Measurements from ENCODE around the gene HDAC4.

HDAC4 gene

GRCh38 chr2:239253264-239253663 lies 147.6 kb downstream of the HDAC4 start:
- H3K4me3 ChIP-seq (ENCODE audit: low read depth in 1 of 2, low read length in 1 of 2) = peak overlapping the region; percentile 51 to 52
- H3K36me3 ChIP-seq = peaks cover 12% of the 10 kb centered on the region
- no peak for TF ChIP-seq CTCF (IDR thresholded peaks at IDR 0.05)
- H3K27ac ChIP-seq = peak overlapping the region; percentile 88
- H3K27me3 ChIP-seq = no peaks in the 10 kb centered on the region
- no peaks in the 10 kb centered on the region for H3K9me3 ChIP-seq
- H3K4me1 ChIP-seq (ENCODE audit: control insufficient read depth in 1 of 2, insufficient read depth in 1 of 2, low read depth in 1 of 2, low read length in 1 of 2) = peaks cover 90 to 92% of the 10 kb centered on the region in 2 experiments

- peak overlapping the region; percentile 51 to 52 for H3K4me3 ChIP-seq (ENCODE audit: low read depth in 1 of 2, low read length in 1 of 2)
- peaks cover 86 to 88% of the 10 kb centered on the region in 2 experiments for H3K4me1 ChIP-seq (ENCODE audit: control insufficient read depth in 1 of 2, insufficient read depth in 1 of 2, low read depth in 1 of 2, low read length in 1 of 2)
- peak overlapping the region; percentile 88 for H3K27ac ChIP-seq
- TF ChIP-seq CTCF (IDR thresholded peaks at IDR 0.05) = no peak
- peaks cover 13% of the 10 kb centered on the region for H3K36me3 ChIP-seq
- no peaks in the 10 kb centered on the region for H3K9me3 ChIP-seq
- no peaks in the 10 kb centered on the region for H3K27me3 ChIP-seq
Observed at GRCh38 chr2:239252801-239253200, 148.0 kb downstream of the HDAC4 start.

- peak overlapping the region; percentile 88 for H3K27ac ChIP-seq
- H3K27me3 ChIP-seq = no peaks in the 10 kb centered on the region
- H3K9me3 ChIP-seq = no peaks in the 10 kb centered on the region
- H3K4me1 ChIP-seq (ENCODE audit: control insufficient read depth in 1 of 2, insufficient read depth in 1 of 2, low read depth in 1 of 2, low read length in 1 of 2) = peaks cover 82 to 83% of the 10 kb centered on the region in 2 experiments
- no peak for TF ChIP-seq CTCF (IDR thresholded peaks at IDR 0.05)
- peak overlapping the region; percentile 51 to 52 for H3K4me3 ChIP-seq (ENCODE audit: low read depth in 1 of 2, low read length in 1 of 2)
- peaks cover 17% of the 10 kb centered on the region for H3K36me3 ChIP-seq
Observed at GRCh38 chr2:239252393-239252792, 148.4 kb downstream of the HDAC4 start.

GRCh38 chr2:239251971-239252370 lies 148.8 kb downstream of the HDAC4 start:
- TF ChIP-seq CTCF (IDR thresholded peaks at IDR 0.05) = no peak
- H3K27ac ChIP-seq = peak overlapping the region; percentile 88

GRCh38 chr2:239250216-239251081 lies 150.4 kb downstream of the HDAC4 start:
- Histone ChIP-seq H3K27ac (peak overlapping the region; percentile 53), H3K4me1 (ENCODE audit: control insufficient read depth in 1 of 2, insufficient read depth in 1 of 2, low read depth in 1 of 2, low read length in 1 of 2) (peaks cover 74 to 75% of the 10 kb centered on the region in 2 experiments), H3K9me3 (no peaks in the 10 kb centered on the region), H3K36me3 (peaks cover 36% of the 10 kb centered on the region), H3K27me3 (no peaks in the 10 kb centered on the region), H3K4me3 (ENCODE audit: low read depth in 1 of 2, low read length in 1 of 2) (no peak overlapping the region)
- no peak for TF ChIP-seq CTCF (IDR thresholded peaks at IDR 0.05)

More at GRCh38 chr2:239251971-239252370, 148.8 kb downstream of the HDAC4 start:
- Histone ChIP-seq H3K4me1 (ENCODE audit: control insufficient read depth in 1 of 2, insufficient read depth in 1 of 2, low read depth in 1 of 2, low read length in 1 of 2) (peaks cover 77 to 79% of the 10 kb centered on the region in 2 experiments), H3K9me3 (no peaks in the 10 kb centered on the region), H3K4me3 (ENCODE audit: low read depth in 1 of 2, low read length in 1 of 2) (peak overlapping the region; percentile 51 to 52), H3K36me3 (peaks cover 22% of the 10 kb centered on the region), H3K27me3 (no peaks in the 10 kb centered on the region)
